IPS DF 6.9 (cell line): ENCODE results near the gene TRIB2.

ENCODE experiments used
- DNase-seq: peaks from one replicate; pipeline ENCODE4 v3.0.0-alpha.2; 2013; ENCODE audit warnings: low read depth, low spot score
- H3K27ac ChIP-seq: one replicate; pipeline ENCODE4 v1.5.1; 2013; ENCODE audit warnings: low read length, control low read depth
- H3K27me3 ChIP-seq: 2 replicates; pipeline ENCODE4 v1.6.1; 2013; ENCODE audit warnings: mild to moderate bottlenecking, low read length; ENCODE audit not compliant: control insufficient read depth, insufficient read depth
- H3K36me3 ChIP-seq: 2 replicates; pipeline ENCODE4 v1.6.1; 2013; ENCODE audit warnings: low read length; ENCODE audit not compliant: control insufficient read depth, insufficient read depth
- H3K4me1 ChIP-seq: 2 replicates; pipeline ENCODE4 v1.6.1; 2013; ENCODE audit warnings: low read length; ENCODE audit not compliant: control insufficient read depth, insufficient read depth
- H3K4me3 ChIP-seq: 2 replicates; pipeline ENCODE4 v1.5.1; 2013; ENCODE audit warnings: mild to moderate bottlenecking, low read length
- H3K9me3 ChIP-seq: 2 replicates; pipeline ENCODE4 v1.6.1; 2013; ENCODE audit warnings: low read length, inconsistent platforms; ENCODE audit not compliant: control insufficient read depth, insufficient read depth
- WGBS: extraction: QIAGEN DNeasy Blood & Tissue Kit; methylation state at CpG from one replicate; pipeline ENCODE4 v1.1.7; 2013; ENCODE audit warnings: mixed read lengths, missing lambda C conversion rate; ENCODE audit not compliant: insufficient read length, insufficient coverage; 5-methylcytosine and 5-hydroxymethylcytosine counted together

The TRIB2 gene

DNA sequence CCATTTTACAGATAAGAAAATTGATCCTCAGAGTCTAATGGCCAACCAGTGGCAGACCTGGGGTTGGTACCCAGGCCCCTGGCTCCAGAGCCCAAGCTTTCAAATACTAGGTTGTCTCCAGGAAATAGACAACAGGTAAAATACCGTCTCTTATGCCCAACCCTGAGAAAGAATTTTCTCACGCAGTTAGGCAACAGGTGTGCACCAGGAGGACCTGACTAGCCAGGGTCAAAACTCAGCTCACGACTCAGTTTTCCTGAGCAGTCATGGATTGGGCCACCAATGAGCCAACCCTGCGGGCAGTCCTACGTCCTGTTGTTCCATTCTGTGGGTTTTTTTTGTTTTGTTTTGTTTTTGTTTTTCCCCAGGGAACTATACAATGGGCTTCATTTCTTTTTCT is 13.5 kb downstream of the TRIB2 start:
- H3K4me3 ChIP-seq: no peak overlapping the region
- no peak for DNase-seq
- peaks cover 21% of the 10 kb centered on the region for H3K36me3 ChIP-seq
- no peaks in the 10 kb centered on the region for H3K27me3 ChIP-seq
- H3K27ac ChIP-seq: no peak overlapping the region
- WGBS: no CpG with 5 or more reads among the region's 5 CpGs
- no peaks in the 10 kb centered on the region; the same call in 1 of the 2 replicates for H3K4me1 ChIP-seq
- H3K9me3 ChIP-seq: no peaks in the 10 kb centered on the region

DNA sequence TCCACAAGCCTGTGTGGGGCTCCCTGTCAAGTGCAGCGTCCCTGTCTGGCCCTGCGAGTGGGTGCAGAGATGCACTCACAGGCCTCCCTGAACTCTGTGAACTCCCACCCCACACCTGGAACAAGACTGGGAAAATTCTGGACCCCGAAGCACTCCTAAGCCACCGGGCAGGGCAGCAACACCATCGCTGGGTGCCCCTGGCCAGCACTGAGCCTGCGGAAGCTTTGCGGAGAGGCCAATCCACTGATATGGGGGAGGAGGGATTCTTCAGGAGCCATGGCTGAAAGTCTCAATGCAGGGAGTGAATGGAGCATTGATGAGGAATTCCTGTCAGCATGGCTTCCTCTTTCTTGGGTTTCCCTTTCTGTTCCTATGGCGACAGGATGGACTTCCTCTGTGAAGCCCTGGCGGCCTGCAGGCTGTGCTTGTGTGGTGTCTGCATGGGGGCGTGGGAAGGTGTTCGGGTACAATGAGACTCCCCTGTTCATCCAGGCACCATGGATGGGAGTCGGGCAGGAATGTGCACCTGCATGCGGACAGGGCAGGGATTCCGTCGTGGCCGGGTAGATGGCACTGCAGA is 15.1 kb downstream of the TRIB2 start:
- Histone ChIP-seq H3K27ac (no peak overlapping the region), H3K27me3 (no peaks in the 10 kb centered on the region), H3K36me3 (peaks cover 19% of the 10 kb centered on the region), H3K4me1 (no peaks in the 10 kb centered on the region; the same call in 1 of the 2 replicates), H3K9me3 (no peaks in the 10 kb centered on the region), H3K4me3 (no peak overlapping the region)
- WGBS: no CpG with 5 or more reads among the region's 16 CpGs
- DNase-seq: no peak

DNA sequence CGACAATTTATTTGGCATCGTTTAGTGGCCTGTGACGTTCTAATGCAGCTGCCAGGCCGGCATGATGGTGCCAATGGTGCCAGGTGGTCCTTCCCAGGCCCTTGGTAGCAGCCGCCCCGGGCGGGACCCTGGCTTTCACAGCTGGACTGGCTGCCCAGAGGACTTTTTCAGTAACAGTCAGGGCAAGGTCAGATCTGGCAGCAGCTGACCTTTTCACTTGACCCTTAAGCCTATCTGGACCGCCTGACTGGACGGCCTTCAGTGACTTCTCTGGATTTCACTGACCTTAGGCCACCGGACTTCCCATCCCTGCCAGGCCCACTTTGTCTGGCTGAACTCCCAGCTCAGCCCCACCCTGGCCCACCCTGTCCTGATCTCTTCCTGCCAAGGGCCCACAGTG is 15.9 kb downstream of the TRIB2 start:
- H3K36me3 ChIP-seq: peaks cover 18% of the 10 kb centered on the region

DNA sequence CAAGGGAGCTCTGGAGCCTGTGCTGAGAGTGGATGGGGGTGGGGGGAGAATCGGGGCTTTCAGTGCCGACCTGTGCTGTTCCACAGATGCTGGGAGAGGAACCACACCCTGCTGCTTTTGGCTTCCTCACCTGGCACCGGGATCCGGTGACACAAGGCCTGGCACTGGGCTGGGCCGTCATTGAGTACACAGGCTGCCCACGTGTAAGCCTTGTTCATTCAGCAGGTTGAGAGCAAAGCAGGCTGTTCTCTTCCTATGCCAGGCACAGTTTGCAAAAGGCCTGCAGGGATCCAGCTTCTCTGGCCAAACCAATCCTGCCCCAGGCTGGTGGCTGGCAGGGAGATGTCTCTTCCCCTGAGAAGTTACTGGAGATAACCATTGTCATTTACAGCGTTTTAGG is 17.1 kb downstream of the TRIB2 start:
- H3K27ac ChIP-seq: no peak overlapping the region
- peaks cover 17% of the 10 kb centered on the region for H3K36me3 ChIP-seq

More for the DNA sequence above, 15.9 kb downstream of the TRIB2 start:
- Histone ChIP-seq H3K27me3 (no peaks in the 10 kb centered on the region), H3K4me1 (no peaks in the 10 kb centered on the region; the same call in 1 of the 2 replicates), H3K4me3 (no peak overlapping the region), H3K9me3 (no peaks in the 10 kb centered on the region), H3K27ac (no peak overlapping the region)
- DNase-seq: no peak
- no CpG with 5 or more reads among the region's 10 CpGs for WGBS

DNA sequence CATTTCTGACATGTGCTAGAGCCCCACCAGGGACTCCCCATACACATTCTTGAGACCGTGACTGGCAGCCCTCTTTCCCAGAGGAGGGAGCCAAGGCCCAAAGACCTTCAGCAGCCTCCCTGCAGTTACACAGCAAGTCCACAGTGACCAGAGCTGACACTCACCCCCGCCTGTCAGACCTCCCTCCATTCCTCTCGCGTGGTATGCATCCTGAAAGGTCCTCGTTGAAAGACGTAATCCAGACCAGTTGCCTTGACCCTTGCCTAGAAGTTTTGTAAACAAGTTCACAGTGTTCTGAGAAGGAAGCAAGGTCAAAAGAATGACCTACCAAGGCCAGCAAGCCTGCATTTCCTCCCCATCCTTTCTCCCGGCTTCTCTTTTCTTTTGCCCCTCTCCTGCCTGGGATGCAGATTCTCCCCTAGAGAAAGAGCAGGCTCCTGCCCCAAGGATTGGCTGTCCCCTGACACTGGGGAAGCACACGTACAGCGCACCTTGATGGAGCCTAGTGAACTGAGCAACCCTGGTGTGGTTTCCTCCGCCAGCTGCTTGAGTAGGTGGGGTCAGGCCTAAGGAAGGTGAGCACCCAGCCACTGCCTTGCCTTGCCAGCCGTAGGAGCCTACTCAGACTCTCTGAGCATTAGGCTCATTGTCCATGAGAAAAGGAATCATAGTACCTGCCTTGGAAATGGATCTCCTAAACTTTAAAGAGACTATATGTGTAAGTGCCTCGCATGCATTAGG is 18.3 kb downstream of the TRIB2 start:
- WGBS: no CpG with 5 or more reads among the region's 12 CpGs
- Histone ChIP-seq H3K27ac (no peak overlapping the region), H3K27me3 (no peaks in the 10 kb centered on the region), H3K36me3 (peaks cover 17% of the 10 kb centered on the region), H3K4me1 (no peaks in the 10 kb centered on the region; the same call in 1 of the 2 replicates), H3K9me3 (no peaks in the 10 kb centered on the region), H3K4me3 (no peak overlapping the region)
- no peak for DNase-seq

More for the DNA sequence above, 17.1 kb downstream of the TRIB2 start:
- H3K4me3 ChIP-seq: no peak overlapping the region
- no peaks in the 10 kb centered on the region for H3K9me3 ChIP-seq
- no peak for DNase-seq
- no peaks in the 10 kb centered on the region; the same call in 1 of the 2 replicates for H3K4me1 ChIP-seq
- no peaks in the 10 kb centered on the region for H3K27me3 ChIP-seq
- WGBS: no CpG with 5 or more reads among the region's 7 CpGs

DNA sequence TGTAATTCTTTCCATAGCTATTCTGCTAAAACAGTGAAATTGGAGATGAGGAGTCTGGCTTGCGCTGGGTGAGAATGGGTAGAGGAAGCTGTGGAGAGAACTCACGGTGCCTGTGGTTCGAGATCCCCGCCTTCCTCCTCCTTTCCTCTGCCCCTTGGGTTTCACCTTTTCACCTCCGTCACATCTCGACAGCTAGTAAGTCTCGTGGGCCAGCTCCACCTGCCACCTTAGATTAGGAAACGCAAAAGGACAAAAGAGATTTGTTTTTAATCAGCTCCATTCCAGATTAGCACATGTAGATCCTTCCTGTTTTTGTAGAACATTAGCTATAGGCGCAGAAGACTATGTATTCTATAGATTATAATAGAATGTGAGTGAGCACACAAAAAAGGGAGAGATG is 20.6 kb downstream of the TRIB2 start:
- no peaks in the 10 kb centered on the region for H3K27me3 ChIP-seq
- H3K4me1 ChIP-seq: no peaks in the 10 kb centered on the region; the same call in 1 of the 2 replicates
- peaks cover 22% of the 10 kb centered on the region for H3K36me3 ChIP-seq
- no peak for DNase-seq
- H3K9me3 ChIP-seq: no peaks in the 10 kb centered on the region
- WGBS: no CpG with 5 or more reads among the region's 9 CpGs
- H3K4me3 ChIP-seq: no peak overlapping the region
- no peak overlapping the region for H3K27ac ChIP-seq

DNA sequence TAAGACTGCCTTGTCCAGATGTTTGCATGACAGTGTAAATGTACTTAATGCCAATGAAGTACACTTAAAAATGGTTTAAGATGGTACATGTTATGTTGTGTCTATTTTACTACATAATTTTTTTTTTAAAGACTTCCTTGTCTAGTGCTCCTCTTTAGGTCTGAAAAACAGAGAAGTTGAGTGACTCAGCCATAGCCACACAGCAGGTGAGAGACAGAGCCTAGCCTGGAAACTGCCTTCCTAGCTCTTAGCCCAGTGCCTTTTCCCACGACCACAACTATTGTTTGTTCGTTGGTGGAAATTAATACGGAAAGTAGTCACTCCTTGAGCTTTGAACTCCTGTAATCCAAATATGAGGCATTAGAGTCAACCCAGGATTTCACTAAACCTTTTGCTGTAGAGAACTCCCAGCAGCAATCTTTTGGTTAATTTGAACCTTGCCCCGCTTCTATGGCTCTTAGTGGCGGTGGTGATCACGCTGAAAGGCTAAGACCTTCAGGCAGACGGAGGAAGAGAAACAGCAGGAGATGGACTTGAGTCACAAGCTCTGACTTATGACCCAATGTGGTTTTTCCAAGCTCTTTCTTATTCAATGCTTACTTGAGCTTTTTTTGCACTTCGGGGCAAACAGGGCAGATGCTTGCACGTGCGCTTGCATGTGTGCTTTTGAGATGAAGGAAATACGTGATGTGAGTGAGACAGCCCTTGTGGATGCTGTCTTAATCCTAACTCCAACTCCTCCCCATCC is 21.2 kb downstream of the TRIB2 start:
- no peaks in the 10 kb centered on the region for H3K9me3 ChIP-seq
- no peaks in the 10 kb centered on the region for H3K27me3 ChIP-seq
- H3K27ac ChIP-seq: no peak overlapping the region
- no peak overlapping the region for H3K4me3 ChIP-seq
- no peak for DNase-seq
- no peaks in the 10 kb centered on the region; the same call in 1 of the 2 replicates for H3K4me1 ChIP-seq
- peaks cover 22% of the 10 kb centered on the region for H3K36me3 ChIP-seq
- WGBS: no CpG with 5 or more reads among the region's 11 CpGs

DNA sequence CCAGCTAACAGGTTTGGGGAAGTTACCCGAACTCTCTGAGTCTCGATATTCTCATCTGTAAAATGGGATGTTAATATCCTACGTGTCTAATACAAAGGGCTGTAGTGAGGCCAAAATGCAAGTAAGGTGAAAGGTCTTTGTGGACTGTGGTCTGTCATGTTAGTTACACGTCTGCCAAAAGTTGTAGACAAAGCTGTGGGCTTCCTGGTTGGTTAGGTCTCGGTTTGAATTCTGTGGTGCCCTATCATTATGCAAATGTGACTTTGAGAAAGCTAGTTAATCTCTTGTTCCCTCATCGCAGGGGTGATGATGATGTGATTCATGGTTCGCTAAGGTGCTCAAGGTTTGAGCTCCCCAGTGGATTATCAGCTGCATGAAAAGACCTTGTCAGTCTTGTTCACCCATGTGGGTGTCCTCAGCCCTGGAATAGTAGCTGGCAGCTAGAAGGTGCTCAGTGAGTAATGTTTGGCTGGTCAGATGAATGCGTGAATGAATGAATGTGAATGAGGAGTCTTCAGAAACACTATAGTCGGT is 23.1 kb downstream of the TRIB2 start:
- no peaks in the 10 kb centered on the region for H3K9me3 ChIP-seq
- H3K27me3 ChIP-seq: no peaks in the 10 kb centered on the region
- no CpG with 5 or more reads among the region's 9 CpGs for WGBS
- H3K4me1 ChIP-seq: no peaks in the 10 kb centered on the region
- H3K4me3 ChIP-seq: no peak overlapping the region
- no peak overlapping the region for H3K27ac ChIP-seq
- no peak for DNase-seq
- H3K36me3 ChIP-seq: peaks cover 22% of the 10 kb centered on the region

DNA sequence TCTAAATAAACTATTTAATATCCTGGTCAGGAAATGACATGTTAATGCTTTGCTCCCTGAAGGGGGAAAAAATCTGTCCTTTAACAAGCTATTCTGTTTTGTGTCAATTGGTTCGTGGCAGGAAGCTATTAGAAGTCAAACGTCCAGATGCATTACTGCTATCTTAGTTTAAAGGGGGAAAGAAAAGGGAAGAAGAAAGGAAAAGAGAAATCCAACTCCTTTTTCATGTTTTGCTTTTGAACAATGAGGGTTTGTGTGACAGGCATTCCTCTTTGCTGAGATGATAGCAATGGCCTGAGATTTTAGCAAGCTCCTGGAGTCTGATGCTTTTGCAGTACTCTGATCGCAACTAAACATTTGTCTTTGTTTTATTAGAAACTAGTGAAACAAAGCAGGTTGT is 24.6 kb downstream of the TRIB2 start:
- no peak overlapping the region for H3K4me3 ChIP-seq
- no peak overlapping the region for H3K27ac ChIP-seq
- H3K36me3 ChIP-seq: peaks cover 18% of the 10 kb centered on the region
- no peaks in the 10 kb centered on the region for H3K4me1 ChIP-seq
- no CpG with 5 or more reads among the region's 3 CpGs for WGBS
- H3K27me3 ChIP-seq: no peaks in the 10 kb centered on the region
- no peak for DNase-seq
- no peaks in the 10 kb centered on the region for H3K9me3 ChIP-seq

DNA sequence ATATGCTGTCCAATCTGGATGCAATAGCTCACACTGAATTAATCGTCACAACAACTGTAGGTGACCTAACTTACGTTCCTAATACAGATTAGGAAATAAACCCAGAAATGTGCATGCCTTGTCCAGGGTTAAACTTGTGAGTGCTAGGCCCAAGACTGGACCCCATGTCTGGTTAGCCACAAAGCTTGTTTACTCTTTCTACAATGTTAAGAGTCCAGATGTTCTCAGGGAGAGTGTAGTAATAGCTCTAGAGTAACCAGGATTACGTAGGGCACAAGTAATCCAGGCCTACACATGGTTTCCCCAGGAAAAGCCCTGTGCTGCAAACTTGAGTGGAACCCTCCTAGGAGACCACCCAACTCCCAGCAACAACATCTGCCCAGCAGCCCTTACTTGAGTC is 26.2 kb downstream of the TRIB2 start:
- DNase-seq: no peak
- WGBS: no CpG with 5 or more reads among the region's 3 CpGs
- Histone ChIP-seq H3K4me1 (no peaks in the 10 kb centered on the region), H3K4me3 (no peak overlapping the region), H3K36me3 (peaks cover 12% of the 10 kb centered on the region), H3K27me3 (no peaks in the 10 kb centered on the region), H3K27ac (no peak overlapping the region), H3K9me3 (no peaks in the 10 kb centered on the region)
